NCI-H446 (cell line): ENCODE results near the gene PRTFDC1.
"Not testable (repeated sequence)": the region's sequence is repeated elsewhere in the genome, so short reads cannot be mapped to it uniquely, and the experiment has no call there.

Source experiments
- DNase-seq, 2 experiments: peaks; one replicate each; lab custom pipeline; 2025; lab: John Stamatoyannopoulos, UW

The PRTFDC1 gene

DNA sequence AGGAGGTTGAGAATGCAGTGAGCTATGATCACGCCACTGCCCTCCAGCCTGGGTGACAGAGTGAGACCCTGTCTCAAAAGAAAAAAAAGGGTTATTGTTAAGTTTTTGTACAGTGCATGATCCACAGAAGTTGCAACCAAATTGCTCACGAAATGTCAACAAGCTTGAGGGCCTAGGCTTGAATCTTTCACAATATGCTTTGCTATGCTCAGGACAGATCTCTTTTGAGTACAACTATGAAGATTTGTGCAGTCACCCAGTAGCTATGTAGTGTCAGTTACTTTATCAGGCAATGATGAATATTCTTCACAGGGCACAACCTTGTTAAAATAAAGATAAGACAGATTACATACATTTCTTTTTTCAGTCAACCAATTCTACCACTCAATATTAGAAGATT lies 109.2 kb downstream of the PRTFDC1 start:
- no peak for DNase-seq

DNA sequence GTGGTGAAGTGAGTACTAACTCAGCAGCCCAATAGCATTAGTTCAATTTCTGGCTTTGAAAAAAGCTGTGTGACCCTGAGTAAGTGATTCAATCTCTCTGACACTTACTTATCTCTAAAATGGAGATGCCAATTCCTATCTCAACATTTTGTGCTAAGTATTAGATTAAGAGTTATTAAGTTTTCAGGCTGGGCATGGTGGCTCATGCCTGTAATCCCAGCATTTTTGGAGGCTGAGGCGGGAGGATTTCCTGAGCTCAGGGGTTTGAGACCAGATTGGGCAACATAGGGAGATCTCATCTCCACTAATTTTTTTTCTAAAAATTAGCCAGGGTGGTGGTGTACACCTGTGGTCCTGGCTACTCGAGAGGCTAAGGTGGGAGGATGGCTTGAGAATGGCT lies 109.5 kb downstream of the PRTFDC1 start:
- no peak for DNase-seq

DNA sequence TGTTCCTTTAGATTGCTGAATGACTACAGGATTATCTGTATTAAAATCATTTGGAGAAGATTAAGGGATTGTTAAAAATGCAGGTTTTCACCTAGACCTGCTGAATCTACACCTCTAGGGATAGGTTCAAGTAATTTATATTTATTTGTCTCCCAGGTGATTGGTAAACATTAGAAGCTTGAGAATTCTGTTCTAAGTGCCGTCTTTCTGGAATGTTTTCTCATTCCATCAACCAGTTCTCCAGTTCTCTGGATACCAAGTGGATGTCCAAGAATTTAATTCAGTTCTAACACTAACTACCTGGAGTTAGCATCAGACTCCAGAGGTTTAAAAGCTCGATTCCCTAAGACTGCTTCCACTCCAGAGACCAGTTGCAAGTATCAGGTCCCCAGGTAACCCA lies 110.9 kb downstream of the PRTFDC1 start:
- DNase-seq: no peak

DNA sequence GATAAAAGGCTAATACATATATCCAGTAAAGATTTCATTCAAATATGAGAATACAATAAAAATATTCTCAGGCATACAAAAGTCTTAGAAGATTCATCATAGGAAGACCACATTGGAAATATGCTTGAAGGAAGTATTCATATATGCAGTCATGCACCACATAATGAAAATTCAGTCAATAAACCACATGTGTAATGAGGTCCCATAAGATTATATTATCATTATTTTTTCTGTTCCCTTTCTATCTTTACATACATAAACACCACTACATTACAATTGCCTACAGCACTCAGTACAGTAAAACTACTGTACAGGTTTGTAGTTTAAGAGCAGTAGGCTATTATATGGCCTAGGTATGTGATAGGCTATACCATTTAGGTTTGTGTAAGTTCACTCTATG lies 111.6 kb downstream of the PRTFDC1 start:
- no peak for DNase-seq

DNA sequence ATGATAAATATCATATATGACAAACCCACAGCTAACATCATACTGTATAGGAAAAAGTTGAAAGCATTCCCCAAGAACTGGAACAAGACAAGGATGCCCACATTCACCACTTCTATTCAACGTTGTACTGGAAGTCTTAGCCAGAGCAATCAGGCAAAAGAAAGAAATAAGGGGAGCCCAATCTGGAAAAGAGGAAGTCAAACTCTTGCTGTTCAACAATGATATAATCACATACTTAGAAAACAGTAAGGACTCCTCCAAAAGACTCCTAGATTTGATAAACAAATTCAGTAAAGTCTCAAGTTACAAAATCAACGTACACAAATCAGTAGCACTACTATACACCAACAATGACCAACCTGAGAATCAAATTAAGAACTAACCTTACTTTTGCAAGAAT lies 114.6 kb downstream of the PRTFDC1 start:
- not testable (repeated sequence) for DNase-seq

DNA sequence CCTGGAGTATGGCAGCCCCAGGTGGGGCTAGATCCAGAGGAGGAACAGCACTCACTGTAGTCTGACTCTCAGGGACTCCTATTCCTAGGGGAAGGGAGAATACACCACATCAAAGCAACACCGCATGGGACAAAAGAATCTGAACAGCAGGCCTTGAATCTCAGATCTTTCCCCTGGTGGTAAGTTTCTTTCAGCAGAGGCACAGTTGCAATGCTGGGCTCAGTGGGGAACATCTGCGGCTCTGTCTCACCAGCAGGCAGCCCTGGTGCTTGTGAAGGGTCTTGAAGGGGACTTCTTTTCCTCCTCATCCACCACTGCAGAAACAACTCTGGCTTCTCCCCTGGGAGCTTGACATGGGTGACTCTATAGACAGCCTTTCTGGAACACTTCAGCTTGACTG lies 117.5 kb downstream of the PRTFDC1 start:
- DNase-seq: no peak

DNA sequence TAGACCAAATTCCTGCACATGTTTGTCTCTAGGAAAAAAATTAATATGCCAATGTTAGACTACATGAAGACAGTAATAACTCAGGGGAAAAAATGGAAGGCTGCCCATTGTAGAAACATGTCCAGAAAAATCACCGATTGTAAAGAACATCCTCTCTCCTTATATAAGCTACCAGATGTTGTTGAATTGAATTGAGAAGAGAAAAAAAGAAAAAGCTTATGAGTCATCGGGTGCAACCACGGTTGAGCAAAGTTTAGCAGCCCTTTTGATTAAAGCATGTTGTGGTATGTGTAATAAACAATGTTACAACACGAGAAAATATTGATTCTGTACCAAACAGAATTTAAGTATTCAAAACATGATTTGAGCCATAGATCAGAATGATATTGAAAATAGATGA lies 126.4 kb downstream of the PRTFDC1 start:
- peak in 1 of 2 experiments; percentile 41 for DNase-seq

DNA sequence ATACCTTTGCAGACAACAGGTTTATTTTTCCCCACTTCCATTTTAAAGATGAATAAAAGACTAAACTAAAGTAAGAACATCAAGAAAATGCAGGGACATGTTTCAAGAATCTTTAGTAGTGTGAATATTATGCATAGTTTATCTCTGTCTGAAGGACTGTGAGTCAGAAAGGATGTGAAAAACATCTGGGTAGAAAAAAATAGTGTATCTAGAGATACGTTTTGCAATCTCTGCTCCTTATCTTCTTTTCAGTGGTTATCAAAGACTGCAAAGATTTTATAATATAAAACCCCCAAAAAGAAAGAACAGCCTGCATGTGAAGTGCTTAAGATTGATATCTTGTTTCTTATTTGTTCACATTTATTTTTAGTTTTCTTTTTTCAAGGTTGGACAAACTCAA lies 126.9 kb downstream of the PRTFDC1 start:
- no peak for DNase-seq

DNA sequence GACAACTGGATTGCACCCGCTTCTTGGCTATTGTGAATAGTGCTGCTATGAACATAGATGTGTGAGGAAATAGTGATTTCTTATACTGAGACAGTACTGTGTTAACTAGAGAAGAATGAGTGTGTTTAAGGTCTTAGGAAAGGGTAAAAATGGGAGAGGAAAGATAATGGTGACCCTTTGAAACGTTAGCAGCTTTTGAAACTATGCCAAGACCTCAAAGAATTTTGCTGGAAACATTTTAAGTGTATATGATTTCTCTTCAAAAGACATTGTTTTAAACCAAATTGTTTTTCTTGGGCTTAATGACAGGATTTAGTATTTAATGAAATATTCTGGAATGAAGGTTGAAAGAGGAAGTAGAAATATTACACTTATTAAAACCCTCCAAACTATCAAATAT lies 127.9 kb downstream of the PRTFDC1 start:
- DNase-seq: no peak

DNA sequence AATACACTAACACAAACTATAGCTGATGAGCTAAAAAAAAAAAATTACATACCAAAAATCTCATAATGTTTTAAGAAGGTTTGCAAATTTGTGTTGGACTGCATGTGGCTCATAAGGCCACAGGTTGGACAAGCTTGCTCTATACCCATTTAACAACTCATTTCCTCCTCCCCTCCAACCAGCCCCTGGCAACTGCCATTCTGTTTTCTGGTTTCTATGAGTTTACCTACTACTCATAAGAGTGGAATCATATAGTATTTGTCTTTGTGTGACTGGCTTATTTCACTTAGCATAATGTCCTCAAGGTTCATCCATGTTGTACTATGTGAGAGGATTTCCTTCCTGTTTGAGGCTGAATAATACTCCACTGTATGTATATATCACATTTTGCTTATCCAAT lies 128.3 kb downstream of the PRTFDC1 start:
- no peak for DNase-seq

DNA sequence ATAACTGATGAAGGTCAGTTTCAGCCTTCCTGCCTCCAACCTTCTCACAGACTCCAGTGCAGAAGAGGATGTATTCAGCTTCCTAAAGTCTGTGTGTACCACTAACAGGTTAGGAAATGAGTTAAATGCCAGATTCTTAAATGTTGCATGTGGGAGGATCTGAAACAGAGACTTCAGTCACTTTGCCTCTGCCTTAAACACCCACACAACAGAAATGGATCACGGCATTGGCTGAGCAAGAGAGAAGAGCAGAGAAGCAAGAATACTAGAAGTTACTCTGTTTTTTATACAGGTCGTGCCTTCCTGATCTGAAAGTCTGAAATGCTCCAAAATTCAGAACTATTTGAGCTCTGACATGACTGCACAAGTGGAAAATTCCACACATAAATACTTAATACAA lies 129.8 kb downstream of the PRTFDC1 start:
- DNase-seq: no peak

DNA sequence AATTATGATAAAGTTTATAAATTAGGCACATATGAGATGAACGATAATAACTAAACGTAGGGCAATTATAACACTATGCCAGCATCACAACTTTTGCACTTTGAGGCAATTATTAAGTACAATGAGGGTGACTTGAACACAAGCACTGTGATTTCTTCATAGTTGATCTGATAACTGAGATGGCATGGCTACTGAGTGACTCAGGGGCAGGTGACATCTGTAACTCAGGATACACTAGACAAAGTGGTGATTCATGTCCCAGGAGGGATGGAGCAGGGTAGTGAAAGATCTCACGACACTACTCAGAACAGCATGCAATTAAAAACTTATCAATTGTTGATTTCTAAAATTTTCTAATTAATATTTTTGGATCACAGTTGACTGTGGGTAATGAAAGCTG lies 130.4 kb downstream of the PRTFDC1 start:
- DNase-seq: no peak

DNA sequence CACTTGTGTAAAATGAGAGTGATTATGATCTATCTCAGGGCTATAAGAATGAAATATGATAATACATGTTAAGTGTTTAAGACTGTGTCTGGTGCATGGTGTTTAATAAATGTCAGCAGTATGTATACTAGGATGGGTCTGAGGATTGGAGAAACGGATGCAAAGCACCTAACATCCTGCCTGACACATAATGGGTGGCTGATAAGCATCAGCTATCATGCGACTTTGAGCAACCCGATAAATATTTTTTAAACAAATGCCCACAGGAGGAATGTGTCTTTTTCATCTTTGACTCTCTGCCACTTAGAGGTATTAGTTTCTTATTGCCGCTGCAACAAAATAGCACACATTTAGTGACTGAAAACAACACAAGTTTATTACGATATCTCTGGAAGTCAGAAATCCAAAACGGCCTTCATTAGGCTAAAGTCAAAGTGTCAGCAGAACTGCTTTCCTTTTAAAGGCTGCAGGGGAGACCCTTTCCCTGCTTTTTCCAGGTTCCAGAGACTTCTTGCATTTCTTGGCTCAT lies 135.5 kb downstream of the PRTFDC1 start:
- DNase-seq: no peak

DNA sequence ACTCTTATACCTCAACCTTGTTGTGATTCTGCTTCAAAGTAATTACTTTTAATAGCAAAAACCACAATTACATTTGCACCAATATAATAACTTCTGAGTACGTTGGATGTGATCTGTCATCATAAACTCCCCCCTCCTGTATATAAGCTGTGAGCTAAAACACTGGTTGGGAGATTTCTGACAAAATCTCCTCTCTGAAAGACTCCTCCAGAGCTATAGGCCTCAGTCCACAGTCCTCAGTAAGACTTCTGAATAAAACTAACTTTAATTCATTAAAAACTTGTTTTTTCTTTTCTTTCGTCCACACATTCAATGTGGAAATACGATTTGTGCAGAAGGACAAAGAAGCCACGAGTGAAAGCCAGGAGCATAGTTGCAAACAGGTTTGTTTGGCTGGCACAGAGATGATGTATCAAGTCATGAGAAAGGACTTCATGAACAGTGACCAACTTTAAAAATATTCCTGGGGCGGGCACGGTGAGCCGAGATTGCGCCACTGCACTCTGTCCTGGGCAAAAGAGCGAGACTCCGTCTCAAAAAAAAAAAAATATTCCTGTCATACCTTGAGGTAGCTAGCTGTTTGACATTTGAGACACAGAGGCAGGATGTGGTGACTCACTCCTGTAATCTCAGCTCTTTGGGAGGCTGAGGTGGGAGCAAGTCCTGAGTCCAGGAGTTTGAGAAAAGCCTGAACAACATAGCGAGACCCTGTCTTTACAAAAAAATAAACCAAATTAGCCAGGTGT lies 137.7 kb downstream of the PRTFDC1 start:
- DNase-seq: no peak

DNA sequence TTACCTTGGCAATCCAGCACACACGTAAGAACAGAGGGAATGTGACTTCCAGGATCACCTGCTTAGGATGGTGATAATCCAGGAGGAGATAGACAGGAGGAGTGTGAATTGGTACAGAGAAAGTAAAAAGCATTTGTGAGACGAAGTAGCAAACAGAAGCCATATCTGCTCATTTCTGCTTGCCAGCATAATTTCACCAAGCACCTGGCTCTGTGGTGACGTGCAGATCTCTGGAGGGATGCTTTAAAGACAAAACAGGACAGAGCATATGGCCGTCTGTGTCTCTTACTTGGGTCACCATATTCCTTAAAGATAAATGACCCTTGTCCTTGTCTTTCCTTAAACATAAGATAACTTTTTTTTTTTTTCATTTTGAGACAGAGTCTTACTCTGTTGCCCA lies 138.6 kb downstream of the PRTFDC1 start:
- no peak for DNase-seq

DNA sequence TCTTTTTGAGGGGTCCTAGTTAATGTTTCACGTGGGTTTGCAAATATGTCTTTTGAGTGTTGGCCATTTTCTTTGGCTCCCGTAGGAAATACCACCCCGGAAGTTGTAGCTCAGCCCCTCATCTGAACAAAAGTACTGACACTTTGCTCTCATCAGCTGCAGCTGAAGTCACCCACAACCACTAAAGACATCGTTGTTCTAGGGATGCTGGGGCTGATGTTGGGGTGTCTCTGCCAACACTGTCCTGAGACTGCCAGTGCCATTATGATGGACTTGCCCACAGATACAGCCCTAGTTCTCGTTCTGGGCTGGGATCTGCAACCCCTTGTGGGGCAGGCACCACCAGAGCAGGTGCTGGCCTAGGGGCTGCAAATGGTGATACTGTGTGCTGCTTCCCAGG lies 146.1 kb downstream of the PRTFDC1 start:
- DNase-seq: no peak

DNA sequence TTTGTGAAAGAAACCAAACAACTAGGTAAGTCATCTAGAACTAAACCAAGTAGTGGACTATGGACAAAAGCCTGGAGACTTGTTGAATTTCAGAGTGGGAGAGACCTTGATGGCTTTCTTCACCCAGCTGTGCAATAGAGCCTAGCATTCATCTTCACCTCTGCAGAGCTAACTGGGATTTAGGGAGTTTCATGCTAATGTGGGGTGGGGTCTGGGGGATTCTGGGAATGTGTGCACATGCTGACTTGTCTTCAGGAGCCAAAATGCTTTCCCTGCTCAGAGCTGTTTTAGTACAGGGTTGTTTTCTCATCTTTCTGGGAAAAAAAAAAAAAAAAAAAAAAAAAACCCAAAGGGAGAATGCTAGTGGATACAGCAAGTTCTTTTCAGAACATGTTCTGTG lies 147.4 kb downstream of the PRTFDC1 start:
- DNase-seq: no peak

DNA sequence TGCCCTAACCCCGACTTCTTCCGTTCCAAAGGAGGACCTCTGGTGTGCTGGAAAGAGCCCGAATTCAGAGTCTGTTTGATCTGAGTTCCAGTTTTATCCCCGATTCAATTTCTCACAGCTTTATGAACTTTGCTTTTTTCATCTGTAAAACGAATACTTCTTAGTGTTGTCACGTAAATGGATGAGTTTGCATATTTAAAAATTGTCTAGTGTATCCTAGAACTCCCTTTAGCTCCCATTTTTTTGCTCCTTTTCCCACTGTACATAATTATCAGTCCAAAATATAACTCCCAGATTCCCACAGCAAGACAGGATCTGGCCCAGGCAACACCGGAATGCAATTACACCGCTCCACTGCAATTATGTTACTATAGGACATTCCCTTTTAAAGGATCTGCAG lies 148.0 kb downstream of the PRTFDC1 start:
- DNase-seq: no peak

DNA sequence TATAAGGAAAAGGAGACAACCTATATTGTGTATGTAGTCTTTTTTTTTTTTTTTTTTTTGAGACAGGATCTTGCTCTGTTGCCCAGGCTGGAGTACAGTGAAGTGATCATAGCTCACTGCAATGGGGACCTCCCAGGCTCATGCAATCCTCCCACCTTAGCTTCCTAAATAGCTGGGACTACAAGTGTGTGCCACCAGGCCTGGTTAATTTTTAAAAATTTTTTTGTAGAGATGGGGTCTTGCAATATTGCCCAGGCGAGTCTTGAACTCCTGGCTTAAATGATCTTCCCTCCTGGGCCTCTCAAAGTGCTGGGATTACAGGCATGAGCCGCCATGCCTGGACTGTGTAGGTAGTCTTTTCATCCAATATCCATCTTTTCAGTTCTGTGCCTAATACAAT lies 150.0 kb downstream of the PRTFDC1 start:
- DNase-seq: no peak

DNA sequence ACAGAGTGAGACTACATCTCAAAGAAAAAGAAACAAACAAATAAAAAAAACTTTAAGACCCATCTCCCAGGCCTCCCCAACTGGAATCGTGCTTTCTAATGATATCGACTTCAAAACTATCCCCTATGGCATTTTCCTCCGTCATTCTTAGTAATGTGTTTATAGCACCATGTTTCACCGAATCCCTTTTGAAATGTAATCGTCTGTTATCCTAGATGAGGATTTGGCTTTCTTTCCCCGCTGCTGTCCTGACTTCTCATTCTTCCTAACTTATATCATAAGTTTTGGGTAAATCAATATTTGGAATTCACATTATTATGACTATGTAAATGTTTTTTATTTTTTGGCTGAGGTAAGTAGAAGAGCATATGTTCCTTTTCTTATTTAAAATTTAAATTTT lies 151.5 kb downstream of the PRTFDC1 start:
- no peak for DNase-seq
